IMR-90 (cell line): ENCODE results near the gene GPR142. TPM values are rescaled to one million over a fixed set of nuclear protein-coding genes. Genes with fewer than 3 reads are reported as not detected.

ENCODE experiments used
- ATAC-seq: fragments of 200-7000 bp; cut with Tn5 transposase; 2 replicates; pipeline ENCODE4 v1.9.1; 2020; ENCODE audit warnings: low read depth, mild to moderate bottlenecking, moderate library complexity
- BruUV-seq: library from RNA; stranded (reverse); fragments of 400-500 nt; replicated peaks from 2 replicates; lab custom pipeline; 2021; lab: Mats Ljungman, UMichigan
- CTCF ChIA-PET: fragments of 300-600 bp; formaldehyde crosslinking; extraction: SDS; loops from one replicate; lab custom pipeline; 2021; ENCODE audit warnings: antibody characterized with exemption; lab: Yijun Ruan, JAX
- POLR2A ChIA-PET: fragments of 300-600 bp; sonication (Branson Sonifier 250); formaldehyde crosslinking; loops from one replicate; lab custom pipeline; 2022; ENCODE audit warnings: antibody characterized with exemption; ENCODE audit not compliant: unreplicated experiment; lab: Charles Lee
- DNase-seq: peaks from one replicate; pipeline ENCODE4 v3.0.0; 2013
- H2AFZ ChIP-seq: replicated peaks from 2 replicates; pipeline ENCODE3; 2013; ENCODE audit warnings: low read length, mild to moderate bottlenecking; ENCODE audit not compliant: poor library complexity
- H2AK5ac ChIP-seq: 2 replicates; pipeline ENCODE4 v1.6.1; 2013; ENCODE audit warnings: low read depth, low read length, inconsistent platforms
- H2AK9ac ChIP-seq: replicated peaks from 2 replicates; pipeline ENCODE3; 2013; ENCODE audit warnings: mild to moderate bottlenecking, low read depth, low read length, moderate library complexity; ENCODE audit not compliant: poor library complexity
- H2BK120ac ChIP-seq: 2 replicates; pipeline ENCODE4 v1.6.1; 2013; ENCODE audit warnings: low read depth, low read length, inconsistent platforms
- H2BK15ac ChIP-seq: 3 replicates; pipeline ENCODE4 v1.6.1; 2013; ENCODE audit warnings: low read depth, low read length, inconsistent platforms
- H2BK20ac ChIP-seq: 2 replicates; pipeline ENCODE4 v1.6.1; 2013; ENCODE audit warnings: low read depth, mild to moderate bottlenecking, inconsistent platforms, low read length, moderate library complexity
- H2BK5ac ChIP-seq: 2 replicates; pipeline ENCODE4 v1.6.1; 2013; ENCODE audit warnings: mild to moderate bottlenecking, low read depth, low read length, inconsistent platforms; ENCODE audit not compliant: poor library complexity, severe bottlenecking
- H3K14ac ChIP-seq: replicated peaks from 2 replicates; pipeline ENCODE4 v1.6.1; 2013; ENCODE audit warnings: low read depth, low read length, inconsistent platforms
- H3K18ac ChIP-seq: 2 replicates; pipeline ENCODE4 v1.6.1; 2013; ENCODE audit warnings: low read depth, low read length, control low read depth
- H3K23ac ChIP-seq: 2 replicates; pipeline ENCODE4 v1.6.1; 2013; ENCODE audit warnings: low read depth, low read length, inconsistent platforms
- H3K27ac ChIP-seq: 2 replicates; pipeline ENCODE4 v1.5.1; 2013; ENCODE audit warnings: mild to moderate bottlenecking, control low read depth, low read length; ENCODE audit not compliant: insufficient read depth
- H3K27me3 ChIP-seq: 2 replicates; pipeline ENCODE4 v1.6.1; 2013; ENCODE audit warnings: low read length; ENCODE audit not compliant: control insufficient read depth, insufficient read depth
- H3K36me3 ChIP-seq: 2 replicates; pipeline ENCODE4 v1.6.1; 2013; ENCODE audit warnings: low read length, mixed read lengths; ENCODE audit not compliant: control insufficient read depth, insufficient read depth
- H3K4ac ChIP-seq: 2 replicates; pipeline ENCODE4 v1.6.1; 2013; ENCODE audit warnings: low read depth, low read length, inconsistent platforms
- H3K4me1 ChIP-seq: 2 replicates; pipeline ENCODE4 v1.6.1; 2013; ENCODE audit warnings: low read length, mixed read lengths; ENCODE audit not compliant: control insufficient read depth, insufficient read depth
- H3K4me2 ChIP-seq: 2 replicates; pipeline ENCODE4 v1.6.1; 2013; ENCODE audit warnings: low read depth, mild to moderate bottlenecking, control low read depth, low read length, moderate library complexity
- H3K4me3 ChIP-seq: 2 replicates; pipeline ENCODE4 v1.5.1; 2013; ENCODE audit warnings: low read depth, mild to moderate bottlenecking, control low read depth, low read length, moderate library complexity; ENCODE audit not compliant: insufficient read depth
- H3K56ac ChIP-seq: 2 replicates; pipeline ENCODE4 v1.6.1; 2013; ENCODE audit warnings: low read length, inconsistent platforms; ENCODE audit not compliant: insufficient read depth; ENCODE audit errors: extremely low read depth
- H3K79me1 ChIP-seq, 2 experiments: 2 replicates each; pipeline ENCODE4 v1.6.1; 2013; ENCODE audit warnings: low read length in 2 of 2, inconsistent platforms in 1 of 2, low read depth in 1 of 2
- H3K9ac ChIP-seq: 2 replicates; pipeline ENCODE4 v1.6.1; 2013; ENCODE audit warnings: low read depth, low read length, control low read depth
- H3K9me1 ChIP-seq: 2 replicates; pipeline ENCODE4 v1.6.1; 2013; ENCODE audit warnings: low read length, inconsistent platforms; ENCODE audit not compliant: insufficient read depth
- H3K9me3 ChIP-seq: 2 replicates; pipeline ENCODE4 v1.6.1; 2013; ENCODE audit warnings: low read length; ENCODE audit not compliant: control insufficient read depth, insufficient read depth
- H4K20me1 ChIP-seq: 2 replicates; pipeline ENCODE4 v1.6.1; 2013; ENCODE audit warnings: low read length, inconsistent platforms; ENCODE audit not compliant: insufficient read depth
- H4K5ac ChIP-seq: 2 replicates; pipeline ENCODE4 v1.6.1; 2013; ENCODE audit warnings: mild to moderate bottlenecking, low read depth, low read length, control low read depth
- H4K8ac ChIP-seq, 2 experiments: 2 replicates each; pipeline ENCODE4 v1.6.1; 2013; ENCODE audit warnings: low read depth in 2 of 2, low read length in 2 of 2, control low read depth in 1 of 2, inconsistent platforms in 1 of 2
- H4K91ac ChIP-seq: 2 replicates; pipeline ENCODE4 v1.6.1; 2013; ENCODE audit warnings: low read depth, low read length, inconsistent platforms; ENCODE audit not compliant: insufficient read depth
- BHLHE40 ChIP-seq: fragments of 150-350 bp; IDR thresholded peaks from 2 replicates; pipeline ENCODE4 v1.6.1; 2016; ENCODE audit warnings: mild to moderate bottlenecking, low read depth, low read length
- CEBPB ChIP-seq: IDR thresholded peaks from 2 replicates; pipeline ENCODE4 v1.6.1; 2012; ENCODE audit warnings: low read depth, low read length, improper control_type of control experiment
- CHD1 ChIP-seq: IDR thresholded peaks from 2 replicates; pipeline ENCODE4 v1.6.1; 2012; ENCODE audit warnings: low read depth, low read length, improper control_type of control experiment
- MAFK ChIP-seq: IDR thresholded peaks from 2 replicates; pipeline ENCODE4 v1.6.1; 2012; ENCODE audit warnings: low read depth, low read length, improper control_type of control experiment
- MAZ ChIP-seq: IDR thresholded peaks from 2 replicates; pipeline ENCODE4 v1.6.1; 2012; ENCODE audit warnings: low read depth, mild to moderate bottlenecking, low read length, improper control_type of control experiment, moderate library complexity, borderline replicate concordance
- MXI1 ChIP-seq: IDR thresholded peaks from 2 replicates; pipeline ENCODE4 v1.6.1; 2012; ENCODE audit warnings: low read depth, mild to moderate bottlenecking, low read length, moderate library complexity, borderline replicate concordance
- NFE2L2 ChIP-seq: fragments of 150-350 bp; IDR thresholded peaks from 2 replicates; pipeline ENCODE4 v1.6.1; 2016; ENCODE audit warnings: low read depth, mild to moderate bottlenecking, low read length
- POLR2A ChIP-seq: IDR thresholded peaks from 2 replicates; pipeline ENCODE4 v1.6.1; 2012; ENCODE audit warnings: mild to moderate bottlenecking, low read depth, low read length
- RAD21 ChIP-seq: IDR thresholded peaks from 2 replicates; pipeline ENCODE4 v1.6.1; 2012; ENCODE audit warnings: low read length, improper control_type of control experiment
- RCOR1 ChIP-seq: IDR thresholded peaks from 2 replicates; pipeline ENCODE4 v1.6.1; 2012; ENCODE audit warnings: mild to moderate bottlenecking, low read length, improper control_type of control experiment; ENCODE audit not compliant: insufficient replicate concordance
- RFX5 ChIP-seq: IDR thresholded peaks from 2 replicates; pipeline ENCODE4 v1.8.0; 2012; ENCODE audit warnings: low read depth, mild to moderate bottlenecking, low read length, moderate library complexity
- SMC3 ChIP-seq: fragments of 150-350 bp; IDR thresholded peaks from 2 replicates; pipeline ENCODE4 v1.6.1; 2016; ENCODE audit warnings: low read depth, mild to moderate bottlenecking, antibody characterized with exemption, low read length, moderate library complexity
- WGBS, 2 experiments: methylation state at CpG; one replicate each; pipeline versions ENCODE4 v1.1.5 to v1.1.7; 2013; ENCODE audit warnings: missing lambda C conversion rate in 2 of 2; ENCODE audit not compliant: insufficient read length in 1 of 2; ENCODE audit errors: extremely low coverage in 2 of 2; 5-methylcytosine and 5-hydroxymethylcytosine counted together
- dilution Hi-C: fragments of 300-500 bp; cut with HindIII; formaldehyde crosslinking; loops from one replicate; pipeline ENCODE4 v1.14.3; 2018; ENCODE audit warnings: low sequenced_read_pairs; ENCODE audit not compliant: unreplicated experiment
- in situ Hi-C: fragments of 300-500 bp; cut with MboI; formaldehyde crosslinking; loops from 3 replicates; pipeline ENCODE4 v1.14.3; 2019; ENCODE audit warnings: low sequenced_read_pairs, inconsistent platforms, mixed read lengths
- intact Hi-C: fragments of 100-400 bp; cut with micrococcal nuclease; formaldehyde crosslinking; loops from 2 replicates; pipeline ENCODE4 v1.10.0; 2022
- polyA plus RNA-seq, 3 experiments: library from polyadenylated mRNA; depleted of rRNA; stranded (reverse); fragments of >200 nt; gene quantifications; 2 replicates each; pipeline ENCODE4 v1.2.3, GENCODE V29; 2012; ENCODE audit warnings: low replicate concordance in 1 of 3
- total RNA-seq: library from RNA; depleted of rRNA; stranded (reverse); fragments of >200 nt; gene quantifications from 2 replicates; pipeline ENCODE4 v1.2.3, GENCODE V29; 2012
- TF ChIP-seq, protein P1 (sequence below): fragments of 150-350 bp; IDR thresholded peaks from 2 replicates; pipeline ENCODE4 v1.6.1; 2016; ENCODE audit warnings: low read depth, mild to moderate bottlenecking, low read length, moderate library complexity, borderline replicate concordance
- TF ChIP-seq, protein P2 (sequence below): fragments of 150-350 bp; IDR thresholded peaks from 2 replicates; pipeline ENCODE4 v1.6.1; 2017; ENCODE audit warnings: mild to moderate bottlenecking, antibody characterized with exemption, low read length, low read depth
- TF ChIP-seq, protein P3 (sequence below): conservative IDR thresholded peaks from 2 replicates; pipeline ENCODE4 v1.5.1; 2012; ENCODE audit warnings: mild to moderate bottlenecking, low read depth, low read length, improper control_type of control experiment

GPR142 gene
- total and polyA plus RNA-seq, 2 of the 4 experiments (the other 2 are of a cell fraction), result not detected

DNA sequence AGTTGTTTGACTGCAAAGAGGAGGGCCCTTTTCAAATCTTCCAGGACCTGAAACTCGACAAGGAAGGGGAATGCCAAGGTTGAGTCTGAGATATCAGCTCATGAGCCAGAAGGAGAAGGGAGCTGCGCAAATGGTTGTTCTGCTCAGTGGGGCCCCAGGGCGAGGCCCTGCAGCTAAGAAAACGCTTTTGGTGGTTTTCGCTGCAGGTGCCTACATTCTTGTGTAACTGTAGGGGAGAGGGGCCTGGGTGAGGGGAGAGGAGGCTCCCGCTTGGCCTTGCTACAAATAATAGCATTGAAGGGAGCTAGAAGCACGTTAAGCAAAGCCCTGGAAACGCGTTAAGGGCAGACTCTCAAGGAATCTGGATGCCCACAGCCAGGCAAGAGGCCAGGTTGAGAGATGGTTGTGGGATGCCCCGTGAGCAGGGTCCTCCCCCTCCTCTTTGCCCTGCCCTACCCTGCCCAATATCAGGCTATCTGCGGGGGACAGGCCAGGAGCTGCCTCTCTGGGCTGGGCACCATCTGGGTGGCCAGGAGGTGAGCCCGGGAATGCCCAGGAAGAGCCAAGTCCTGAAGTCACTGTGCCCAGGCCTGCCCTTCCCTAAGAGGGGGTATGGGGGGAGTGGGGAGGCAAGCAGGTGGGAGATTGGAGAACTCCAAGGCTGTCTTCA, 21.9 kb downstream of the GPR142 start:
- no peak overlapping the region for H2AK9ac ChIP-seq
- H3K27ac ChIP-seq, result no peak overlapping the region
- no peak for ATAC-seq
- H3K14ac ChIP-seq, result no peak overlapping the region
- H3K9ac ChIP-seq, result no peak overlapping the region
- H3K27me3 ChIP-seq, result no peaks in the 10 kb centered on the region
- CTCF ChIA-PET, result no interaction called here
- H4K91ac ChIP-seq, result no peak overlapping the region
- no peak overlapping the region for H2BK15ac ChIP-seq
- TF ChIP-seq, protein P1, sequence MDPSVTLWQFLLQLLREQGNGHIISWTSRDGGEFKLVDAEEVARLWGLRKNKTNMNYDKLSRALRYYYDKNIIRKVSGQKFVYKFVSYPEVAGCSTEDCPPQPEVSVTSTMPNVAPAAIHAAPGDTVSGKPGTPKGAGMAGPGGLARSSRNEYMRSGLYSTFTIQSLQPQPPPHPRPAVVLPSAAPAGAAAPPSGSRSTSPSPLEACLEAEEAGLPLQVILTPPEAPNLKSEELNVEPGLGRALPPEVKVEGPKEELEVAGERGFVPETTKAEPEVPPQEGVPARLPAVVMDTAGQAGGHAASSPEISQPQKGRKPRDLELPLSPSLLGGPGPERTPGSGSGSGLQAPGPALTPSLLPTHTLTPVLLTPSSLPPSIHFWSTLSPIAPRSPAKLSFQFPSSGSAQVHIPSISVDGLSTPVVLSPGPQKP, result no peak
- TF ChIP-seq MAFK (no peak), POLR2A (no peak), CHD1 (no peak), RAD21 (no peak), BHLHE40 (no peak), SMC3 (no peak), CEBPB (no peak), MXI1 (no peak), RFX5 (no peak), RCOR1 (no peak), MAZ (no peak), NFE2L2 (no peak)
- TF ChIP-seq, protein P2, sequence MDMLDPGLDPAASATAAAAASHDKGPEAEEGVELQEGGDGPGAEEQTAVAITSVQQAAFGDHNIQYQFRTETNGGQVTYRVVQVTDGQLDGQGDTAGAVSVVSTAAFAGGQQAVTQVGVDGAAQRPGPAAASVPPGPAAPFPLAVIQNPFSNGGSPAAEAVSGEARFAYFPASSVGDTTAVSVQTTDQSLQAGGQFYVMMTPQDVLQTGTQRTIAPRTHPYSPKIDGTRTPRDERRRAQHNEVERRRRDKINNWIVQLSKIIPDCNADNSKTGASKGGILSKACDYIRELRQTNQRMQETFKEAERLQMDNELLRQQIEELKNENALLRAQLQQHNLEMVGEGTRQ, result no peak
- TF ChIP-seq, protein P3, sequence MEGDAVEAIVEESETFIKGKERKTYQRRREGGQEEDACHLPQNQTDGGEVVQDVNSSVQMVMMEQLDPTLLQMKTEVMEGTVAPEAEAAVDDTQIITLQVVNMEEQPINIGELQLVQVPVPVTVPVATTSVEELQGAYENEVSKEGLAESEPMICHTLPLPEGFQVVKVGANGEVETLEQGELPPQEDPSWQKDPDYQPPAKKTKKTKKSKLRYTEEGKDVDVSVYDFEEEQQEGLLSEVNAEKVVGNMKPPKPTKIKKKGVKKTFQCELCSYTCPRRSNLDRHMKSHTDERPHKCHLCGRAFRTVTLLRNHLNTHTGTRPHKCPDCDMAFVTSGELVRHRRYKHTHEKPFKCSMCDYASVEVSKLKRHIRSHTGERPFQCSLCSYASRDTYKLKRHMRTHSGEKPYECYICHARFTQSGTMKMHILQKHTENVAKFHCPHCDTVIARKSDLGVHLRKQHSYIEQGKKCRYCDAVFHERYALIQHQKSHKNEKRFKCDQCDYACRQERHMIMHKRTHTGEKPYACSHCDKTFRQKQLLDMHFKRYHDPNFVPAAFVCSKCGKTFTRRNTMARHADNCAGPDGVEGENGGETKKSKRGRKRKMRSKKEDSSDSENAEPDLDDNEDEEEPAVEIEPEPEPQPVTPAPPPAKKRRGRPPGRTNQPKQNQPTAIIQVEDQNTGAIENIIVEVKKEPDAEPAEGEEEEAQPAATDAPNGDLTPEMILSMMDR, result no peak
- H4K8ac ChIP-seq, result no peak overlapping the region
- DNase-seq, result no peak
- H3K56ac ChIP-seq, result no peak overlapping the region
- in situ Hi-C loops (no loop called here), intact Hi-C loops (no loop called here), dilution Hi-C loops (no loop called here)
- no peak overlapping the region for H3K23ac ChIP-seq
- H3K4me2 ChIP-seq, result no peak overlapping the region
- no peaks in the 10 kb centered on the region for H3K4me1 ChIP-seq
- H2BK5ac ChIP-seq, result no peak overlapping the region
- no peak overlapping the region for H2BK120ac ChIP-seq
- H3K18ac ChIP-seq, result no peak overlapping the region
- H3K4ac ChIP-seq, result no peak overlapping the region
- no peak overlapping the region for H4K5ac ChIP-seq
- no peaks in the 10 kb centered on the region for H3K9me1 ChIP-seq
- H3K79me1 ChIP-seq, result no peaks in the 10 kb centered on the region
- H4K20me1 ChIP-seq, result no peaks in the 10 kb centered on the region
- no peak overlapping the region for H2AK5ac ChIP-seq
- no peaks in the 10 kb centered on the region for H3K36me3 ChIP-seq
- H2BK20ac ChIP-seq, result no peak overlapping the region
- no peak overlapping the region for H2AFZ ChIP-seq
- no TSS peak for BruUV-seq
- 0% methylated on average over 1 of the region's 12 CpGs; no CpG with 5 or more reads in 1 of the 2 experiments for WGBS, 2 experiments
- no peak overlapping the region for H3K4me3 ChIP-seq
- POLR2A ChIA-PET, result no interaction called here
- peaks cover 11% of the 10 kb centered on the region; the same call in 1 of the 2 replicates for H3K9me3 ChIP-seq
